Measurements from ENCODE around the gene PDE4B. TPM values are rescaled to one million over a fixed set of nuclear protein-coding genes. Genes with fewer than 3 reads are reported as not detected.

The PDE4B gene
- total RNA-seq, 1 donor, result 51.0 TPM

- no peak for TF ChIP-seq CTCF (IDR thresholded peaks at IDR 0.05; ENCODE audit: insufficient read depth, low read depth, low read length)
- no peak for DNase-seq (ENCODE audit: low read depth)
- H3K4me3 ChIP-seq (ENCODE audit: low read depth, low read length), result no peak overlapping the region
These were observed 97.6 kb downstream of the PDE4B start for GRCh38 chr1:65890201-65890843.

- DNase-seq (ENCODE audit: low read depth), result no peak
- no peak for TF ChIP-seq CTCF (IDR thresholded peaks at IDR 0.05; ENCODE audit: insufficient read depth, low read depth, low read length)
- H3K4me3 ChIP-seq (ENCODE audit: low read depth, low read length), result no peak overlapping the region
These were observed 102.3 kb downstream of the PDE4B start for GRCh38 chr1:65894738-65895605.

GRCh38 chr1:65896721-65897120 is 104.0 kb downstream of the PDE4B start:
- DNase-seq (ENCODE audit: low read depth), result no peak
- no peak for TF ChIP-seq CTCF (IDR thresholded peaks at IDR 0.05; ENCODE audit: insufficient read depth, low read depth, low read length)
- H3K4me3 ChIP-seq (ENCODE audit: low read depth, low read length), result no peak overlapping the region

GRCh38 chr1:65897485-65897884 is 104.8 kb downstream of the PDE4B start:
- no peak overlapping the region for H3K4me3 ChIP-seq (ENCODE audit: low read depth, low read length)
- DNase-seq (ENCODE audit: low read depth), result no peak

GRCh38 chr1:65904681-65905083 is 112.0 kb downstream of the PDE4B start:
- peak; percentile 13 for DNase-seq (ENCODE audit: low read depth)
- no peak for TF ChIP-seq CTCF (IDR thresholded peaks at IDR 0.05; ENCODE audit: insufficient read depth, low read depth, low read length)
- H3K4me3 ChIP-seq (ENCODE audit: low read depth, low read length), result no peak overlapping the region

More at GRCh38 chr1:65897485-65897884, 104.8 kb downstream of the PDE4B start:
- no peak for TF ChIP-seq CTCF (IDR thresholded peaks at IDR 0.05; ENCODE audit: insufficient read depth, low read depth, low read length)

- no peak overlapping the region for H3K4me3 ChIP-seq (ENCODE audit: low read depth, low read length)
- no peak for DNase-seq (ENCODE audit: low read depth)
- no peak for TF ChIP-seq CTCF (IDR thresholded peaks at IDR 0.05; ENCODE audit: insufficient read depth, low read depth, low read length)
These were observed 117.7 kb downstream of the PDE4B start for GRCh38 chr1:65910432-65910831.

Data from fibroblast of villous mesenchyme (primary cell).